IMR-90 (cell line): Measurements from ENCODE around the gene COL5A1. TPM values are rescaled to one million over a fixed set of nuclear protein-coding genes. Genes with fewer than 3 reads are reported as not detected.

ENCODE experiments used
- ATAC-seq: fragments of 200-7000 bp; cut with Tn5 transposase; 2 replicates; pipeline ENCODE4 v1.9.1; 2020; ENCODE audit warnings: low read depth, mild to moderate bottlenecking, moderate library complexity
- BruUV-seq: library from RNA; stranded (reverse); fragments of 400-500 nt; replicated peaks from 2 replicates; lab custom pipeline; 2021; lab: Mats Ljungman, UMichigan
- CTCF ChIA-PET: fragments of 300-600 bp; formaldehyde crosslinking; extraction: SDS; loops from one replicate; lab custom pipeline; 2021; ENCODE audit warnings: antibody characterized with exemption; lab: Yijun Ruan, JAX
- POLR2A ChIA-PET: fragments of 300-600 bp; sonication (Branson Sonifier 250); formaldehyde crosslinking; loops from one replicate; lab custom pipeline; 2022; ENCODE audit warnings: antibody characterized with exemption; ENCODE audit not compliant: unreplicated experiment; lab: Charles Lee
- DNase-seq: peaks from one replicate; pipeline ENCODE4 v3.0.0; 2013
- H2AFZ ChIP-seq: replicated peaks from 2 replicates; pipeline ENCODE3; 2013; ENCODE audit warnings: low read length, mild to moderate bottlenecking; ENCODE audit not compliant: poor library complexity
- H2AK5ac ChIP-seq: 2 replicates; pipeline ENCODE4 v1.6.1; 2013; ENCODE audit warnings: low read depth, low read length, inconsistent platforms
- H2AK9ac ChIP-seq: replicated peaks from 2 replicates; pipeline ENCODE3; 2013; ENCODE audit warnings: mild to moderate bottlenecking, low read depth, low read length, moderate library complexity; ENCODE audit not compliant: poor library complexity
- H2BK120ac ChIP-seq: 2 replicates; pipeline ENCODE4 v1.6.1; 2013; ENCODE audit warnings: low read depth, low read length, inconsistent platforms
- H2BK15ac ChIP-seq: 3 replicates; pipeline ENCODE4 v1.6.1; 2013; ENCODE audit warnings: low read depth, low read length, inconsistent platforms
- H2BK20ac ChIP-seq: 2 replicates; pipeline ENCODE4 v1.6.1; 2013; ENCODE audit warnings: low read depth, mild to moderate bottlenecking, inconsistent platforms, low read length, moderate library complexity
- H2BK5ac ChIP-seq: 2 replicates; pipeline ENCODE4 v1.6.1; 2013; ENCODE audit warnings: mild to moderate bottlenecking, low read depth, low read length, inconsistent platforms; ENCODE audit not compliant: poor library complexity, severe bottlenecking
- H3K14ac ChIP-seq: replicated peaks from 2 replicates; pipeline ENCODE4 v1.6.1; 2013; ENCODE audit warnings: low read depth, low read length, inconsistent platforms
- H3K18ac ChIP-seq: 2 replicates; pipeline ENCODE4 v1.6.1; 2013; ENCODE audit warnings: low read depth, low read length, control low read depth
- H3K23ac ChIP-seq: 2 replicates; pipeline ENCODE4 v1.6.1; 2013; ENCODE audit warnings: low read depth, low read length, inconsistent platforms
- H3K27ac ChIP-seq: 2 replicates; pipeline ENCODE4 v1.5.1; 2013; ENCODE audit warnings: mild to moderate bottlenecking, control low read depth, low read length; ENCODE audit not compliant: insufficient read depth
- H3K27me3 ChIP-seq: 2 replicates; pipeline ENCODE4 v1.6.1; 2013; ENCODE audit warnings: low read length; ENCODE audit not compliant: control insufficient read depth, insufficient read depth
- H3K36me3 ChIP-seq: 2 replicates; pipeline ENCODE4 v1.6.1; 2013; ENCODE audit warnings: low read length, mixed read lengths; ENCODE audit not compliant: control insufficient read depth, insufficient read depth
- H3K4ac ChIP-seq: 2 replicates; pipeline ENCODE4 v1.6.1; 2013; ENCODE audit warnings: low read depth, low read length, inconsistent platforms
- H3K4me1 ChIP-seq: 2 replicates; pipeline ENCODE4 v1.6.1; 2013; ENCODE audit warnings: low read length, mixed read lengths; ENCODE audit not compliant: control insufficient read depth, insufficient read depth
- H3K4me2 ChIP-seq: 2 replicates; pipeline ENCODE4 v1.6.1; 2013; ENCODE audit warnings: low read depth, mild to moderate bottlenecking, control low read depth, low read length, moderate library complexity
- H3K4me3 ChIP-seq: 2 replicates; pipeline ENCODE4 v1.5.1; 2013; ENCODE audit warnings: low read depth, mild to moderate bottlenecking, control low read depth, low read length, moderate library complexity; ENCODE audit not compliant: insufficient read depth
- H3K56ac ChIP-seq: 2 replicates; pipeline ENCODE4 v1.6.1; 2013; ENCODE audit warnings: low read length, inconsistent platforms; ENCODE audit not compliant: insufficient read depth; ENCODE audit errors: extremely low read depth
- H3K79me1 ChIP-seq, 2 experiments: 2 replicates each; pipeline ENCODE4 v1.6.1; 2013; ENCODE audit warnings: low read length in 2 of 2, inconsistent platforms in 1 of 2, low read depth in 1 of 2
- H3K9ac ChIP-seq: 2 replicates; pipeline ENCODE4 v1.6.1; 2013; ENCODE audit warnings: low read depth, low read length, control low read depth
- H3K9me1 ChIP-seq: 2 replicates; pipeline ENCODE4 v1.6.1; 2013; ENCODE audit warnings: low read length, inconsistent platforms; ENCODE audit not compliant: insufficient read depth
- H3K9me3 ChIP-seq: 2 replicates; pipeline ENCODE4 v1.6.1; 2013; ENCODE audit warnings: low read length; ENCODE audit not compliant: control insufficient read depth, insufficient read depth
- H4K20me1 ChIP-seq: 2 replicates; pipeline ENCODE4 v1.6.1; 2013; ENCODE audit warnings: low read length, inconsistent platforms; ENCODE audit not compliant: insufficient read depth
- H4K5ac ChIP-seq: 2 replicates; pipeline ENCODE4 v1.6.1; 2013; ENCODE audit warnings: mild to moderate bottlenecking, low read depth, low read length, control low read depth
- H4K8ac ChIP-seq, 2 experiments: 2 replicates each; pipeline ENCODE4 v1.6.1; 2013; ENCODE audit warnings: low read depth in 2 of 2, low read length in 2 of 2, control low read depth in 1 of 2, inconsistent platforms in 1 of 2
- H4K91ac ChIP-seq: 2 replicates; pipeline ENCODE4 v1.6.1; 2013; ENCODE audit warnings: low read depth, low read length, inconsistent platforms; ENCODE audit not compliant: insufficient read depth
- BHLHE40 ChIP-seq: fragments of 150-350 bp; IDR thresholded peaks from 2 replicates; pipeline ENCODE4 v1.6.1; 2016; ENCODE audit warnings: mild to moderate bottlenecking, low read depth, low read length
- CEBPB ChIP-seq: IDR thresholded peaks from 2 replicates; pipeline ENCODE4 v1.6.1; 2012; ENCODE audit warnings: low read depth, low read length, improper control_type of control experiment
- CHD1 ChIP-seq: IDR thresholded peaks from 2 replicates; pipeline ENCODE4 v1.6.1; 2012; ENCODE audit warnings: low read depth, low read length, improper control_type of control experiment
- FOS ChIP-seq: fragments of 150-350 bp; IDR thresholded peaks from 2 replicates; pipeline ENCODE4 v1.6.1; 2016; ENCODE audit warnings: low read depth, low read length
- MAFK ChIP-seq: IDR thresholded peaks from 2 replicates; pipeline ENCODE4 v1.6.1; 2012; ENCODE audit warnings: low read depth, low read length, improper control_type of control experiment
- MAZ ChIP-seq: IDR thresholded peaks from 2 replicates; pipeline ENCODE4 v1.6.1; 2012; ENCODE audit warnings: low read depth, mild to moderate bottlenecking, low read length, improper control_type of control experiment, moderate library complexity, borderline replicate concordance
- MXI1 ChIP-seq: IDR thresholded peaks from 2 replicates; pipeline ENCODE4 v1.6.1; 2012; ENCODE audit warnings: low read depth, mild to moderate bottlenecking, low read length, moderate library complexity, borderline replicate concordance
- NFE2L2 ChIP-seq: fragments of 150-350 bp; IDR thresholded peaks from 2 replicates; pipeline ENCODE4 v1.6.1; 2016; ENCODE audit warnings: low read depth, mild to moderate bottlenecking, low read length
- POLR2A ChIP-seq: IDR thresholded peaks from 2 replicates; pipeline ENCODE4 v1.6.1; 2012; ENCODE audit warnings: mild to moderate bottlenecking, low read depth, low read length
- RAD21 ChIP-seq: IDR thresholded peaks from 2 replicates; pipeline ENCODE4 v1.6.1; 2012; ENCODE audit warnings: low read length, improper control_type of control experiment
- RCOR1 ChIP-seq: IDR thresholded peaks from 2 replicates; pipeline ENCODE4 v1.6.1; 2012; ENCODE audit warnings: mild to moderate bottlenecking, low read length, improper control_type of control experiment; ENCODE audit not compliant: insufficient replicate concordance
- RFX5 ChIP-seq: IDR thresholded peaks from 2 replicates; pipeline ENCODE4 v1.8.0; 2012; ENCODE audit warnings: low read depth, mild to moderate bottlenecking, low read length, moderate library complexity
- SMC3 ChIP-seq: fragments of 150-350 bp; IDR thresholded peaks from 2 replicates; pipeline ENCODE4 v1.6.1; 2016; ENCODE audit warnings: low read depth, mild to moderate bottlenecking, antibody characterized with exemption, low read length, moderate library complexity
- WGBS, 2 experiments: methylation state at CpG; one replicate each; pipeline versions ENCODE4 v1.1.5 to v1.1.7; 2013; ENCODE audit warnings: missing lambda C conversion rate in 2 of 2; ENCODE audit not compliant: insufficient read length in 1 of 2; ENCODE audit errors: extremely low coverage in 2 of 2; 5-methylcytosine and 5-hydroxymethylcytosine counted together
- dilution Hi-C: fragments of 300-500 bp; cut with HindIII; formaldehyde crosslinking; loops from one replicate; pipeline ENCODE4 v1.14.3; 2018; ENCODE audit warnings: low sequenced_read_pairs; ENCODE audit not compliant: unreplicated experiment
- in situ Hi-C: fragments of 300-500 bp; cut with MboI; formaldehyde crosslinking; loops from 3 replicates; pipeline ENCODE4 v1.14.3; 2019; ENCODE audit warnings: low sequenced_read_pairs, inconsistent platforms, mixed read lengths
- intact Hi-C: fragments of 100-400 bp; cut with micrococcal nuclease; formaldehyde crosslinking; loops from 2 replicates; pipeline ENCODE4 v1.10.0; 2022
- polyA plus RNA-seq, 3 experiments: library from polyadenylated mRNA; depleted of rRNA; stranded (reverse); fragments of >200 nt; gene quantifications; 2 replicates each; pipeline ENCODE4 v1.2.3, GENCODE V29; 2012; ENCODE audit warnings: low replicate concordance in 1 of 3
- total RNA-seq: library from RNA; depleted of rRNA; stranded (reverse); fragments of >200 nt; gene quantifications from 2 replicates; pipeline ENCODE4 v1.2.3, GENCODE V29; 2012
- TF ChIP-seq, protein P1 (sequence below): fragments of 150-350 bp; IDR thresholded peaks from 2 replicates; pipeline ENCODE4 v1.6.1; 2016; ENCODE audit warnings: low read depth, mild to moderate bottlenecking, low read length, moderate library complexity, borderline replicate concordance
- TF ChIP-seq, protein P2 (sequence below): conservative IDR thresholded peaks from 2 replicates; pipeline ENCODE4 v1.5.1; 2012; ENCODE audit warnings: mild to moderate bottlenecking, low read depth, low read length, improper control_type of control experiment
- TF ChIP-seq, protein P3 (sequence below): fragments of 150-350 bp; IDR thresholded peaks from 2 replicates; pipeline ENCODE4 v1.6.1; 2017; ENCODE audit warnings: mild to moderate bottlenecking, antibody characterized with exemption, low read length, low read depth

Gene COL5A1
- total and polyA plus RNA-seq, 2 of the 4 experiments (the other 2 are of a cell fraction): 19.2 to 173 TPM

DNA sequence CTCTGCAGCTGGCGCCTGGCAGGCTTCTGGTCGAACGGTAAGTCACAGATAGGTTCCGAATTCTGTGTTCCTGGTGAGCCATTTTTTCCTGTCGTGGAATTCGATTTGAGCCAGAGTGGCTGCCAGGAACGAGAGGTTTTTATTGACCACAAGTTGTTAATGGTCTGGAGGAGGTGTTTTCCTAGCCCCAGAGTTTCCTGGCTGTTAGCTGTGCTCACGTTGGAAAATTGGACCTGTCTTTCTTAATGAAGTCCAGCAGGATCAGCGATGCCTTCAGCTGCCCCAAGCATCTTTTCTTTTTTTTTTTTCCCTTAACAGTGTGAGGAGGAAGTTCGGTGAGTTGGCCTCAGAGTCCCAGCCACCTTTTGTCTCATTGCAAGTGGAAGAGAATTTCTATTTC is 62.9 kb downstream of the COL5A1 start:
- H3K23ac ChIP-seq: no peak overlapping the region
- no peak overlapping the region for H4K8ac ChIP-seq
- no peak overlapping the region for H4K91ac ChIP-seq
- H3K4me2 ChIP-seq: no peak overlapping the region
- H4K5ac ChIP-seq: no peak overlapping the region
- no peak overlapping the region for H3K4ac ChIP-seq
- in situ Hi-C loops: no loop called here
- H3K4me3 ChIP-seq: no peak overlapping the region
- H3K79me1 ChIP-seq: peaks cover 15 to 95% of the 10 kb centered on the region in 2 experiments
- peaks cover 4% of the 10 kb centered on the region for H3K9me1 ChIP-seq
- no peak overlapping the region for H3K56ac ChIP-seq
- H3K27me3 ChIP-seq: no peaks in the 10 kb centered on the region
- no peak overlapping the region for H2AK5ac ChIP-seq
- H2BK20ac ChIP-seq: no peak overlapping the region
- TF ChIP-seq POLR2A: no peak
- TF ChIP-seq BHLHE40: no peak
- TF ChIP-seq, protein P1, sequence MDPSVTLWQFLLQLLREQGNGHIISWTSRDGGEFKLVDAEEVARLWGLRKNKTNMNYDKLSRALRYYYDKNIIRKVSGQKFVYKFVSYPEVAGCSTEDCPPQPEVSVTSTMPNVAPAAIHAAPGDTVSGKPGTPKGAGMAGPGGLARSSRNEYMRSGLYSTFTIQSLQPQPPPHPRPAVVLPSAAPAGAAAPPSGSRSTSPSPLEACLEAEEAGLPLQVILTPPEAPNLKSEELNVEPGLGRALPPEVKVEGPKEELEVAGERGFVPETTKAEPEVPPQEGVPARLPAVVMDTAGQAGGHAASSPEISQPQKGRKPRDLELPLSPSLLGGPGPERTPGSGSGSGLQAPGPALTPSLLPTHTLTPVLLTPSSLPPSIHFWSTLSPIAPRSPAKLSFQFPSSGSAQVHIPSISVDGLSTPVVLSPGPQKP: no peak
- TF ChIP-seq MAZ: no peak
- no peak for TF ChIP-seq FOS
- TF ChIP-seq, protein P2, sequence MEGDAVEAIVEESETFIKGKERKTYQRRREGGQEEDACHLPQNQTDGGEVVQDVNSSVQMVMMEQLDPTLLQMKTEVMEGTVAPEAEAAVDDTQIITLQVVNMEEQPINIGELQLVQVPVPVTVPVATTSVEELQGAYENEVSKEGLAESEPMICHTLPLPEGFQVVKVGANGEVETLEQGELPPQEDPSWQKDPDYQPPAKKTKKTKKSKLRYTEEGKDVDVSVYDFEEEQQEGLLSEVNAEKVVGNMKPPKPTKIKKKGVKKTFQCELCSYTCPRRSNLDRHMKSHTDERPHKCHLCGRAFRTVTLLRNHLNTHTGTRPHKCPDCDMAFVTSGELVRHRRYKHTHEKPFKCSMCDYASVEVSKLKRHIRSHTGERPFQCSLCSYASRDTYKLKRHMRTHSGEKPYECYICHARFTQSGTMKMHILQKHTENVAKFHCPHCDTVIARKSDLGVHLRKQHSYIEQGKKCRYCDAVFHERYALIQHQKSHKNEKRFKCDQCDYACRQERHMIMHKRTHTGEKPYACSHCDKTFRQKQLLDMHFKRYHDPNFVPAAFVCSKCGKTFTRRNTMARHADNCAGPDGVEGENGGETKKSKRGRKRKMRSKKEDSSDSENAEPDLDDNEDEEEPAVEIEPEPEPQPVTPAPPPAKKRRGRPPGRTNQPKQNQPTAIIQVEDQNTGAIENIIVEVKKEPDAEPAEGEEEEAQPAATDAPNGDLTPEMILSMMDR: no peak
- TF ChIP-seq, protein P3, sequence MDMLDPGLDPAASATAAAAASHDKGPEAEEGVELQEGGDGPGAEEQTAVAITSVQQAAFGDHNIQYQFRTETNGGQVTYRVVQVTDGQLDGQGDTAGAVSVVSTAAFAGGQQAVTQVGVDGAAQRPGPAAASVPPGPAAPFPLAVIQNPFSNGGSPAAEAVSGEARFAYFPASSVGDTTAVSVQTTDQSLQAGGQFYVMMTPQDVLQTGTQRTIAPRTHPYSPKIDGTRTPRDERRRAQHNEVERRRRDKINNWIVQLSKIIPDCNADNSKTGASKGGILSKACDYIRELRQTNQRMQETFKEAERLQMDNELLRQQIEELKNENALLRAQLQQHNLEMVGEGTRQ: no peak
- no peak for TF ChIP-seq SMC3
- TF ChIP-seq RAD21: no peak
- no peak for TF ChIP-seq RCOR1
- TF ChIP-seq MXI1: no peak
- TF ChIP-seq CHD1: no peak
- no peak for TF ChIP-seq NFE2L2
- TF ChIP-seq CEBPB: no peak
- TF ChIP-seq MAFK: no peak
- no peak for TF ChIP-seq RFX5
- H2BK5ac ChIP-seq: no peak overlapping the region
- intact Hi-C loops: no loop called here
- peaks cover 96% of the 10 kb centered on the region for H4K20me1 ChIP-seq
- peaks cover 23% of the 10 kb centered on the region for H3K4me1 ChIP-seq
- ChIA-PET POLR2A (no interaction called here), CTCF (no interaction called here)
- H2AFZ ChIP-seq: no peak overlapping the region
- no peak for DNase-seq
- 70% methylated on average over 5 of the region's 10 CpGs; no CpG with 5 or more reads in 1 of the 2 experiments for WGBS, 2 experiments
- no peak overlapping the region for H3K27ac ChIP-seq
- H2BK15ac ChIP-seq: no peak overlapping the region
- H2AK9ac ChIP-seq: no peak overlapping the region
- no peak overlapping the region for H3K14ac ChIP-seq
- no peak overlapping the region for H3K9ac ChIP-seq
- H3K36me3 ChIP-seq: peaks cover 80% of the 10 kb centered on the region
- ATAC-seq: no peak
- no peaks in the 10 kb centered on the region for H3K9me3 ChIP-seq
- dilution Hi-C loops: no loop called here
- BruUV-seq: no TSS peak
- no peak overlapping the region for H2BK120ac ChIP-seq
- H3K18ac ChIP-seq: no peak overlapping the region
